SU-DHL-6 (cell line): ENCODE measurements around the gene EFNA1.

ENCODE experiments used
- H2AFZ ChIP-seq: fragments of 200-600 bp; sonication (generic); 2 replicates; pipeline ENCODE4 v1.6.1; 2014; ENCODE audit warnings: low read depth, mild to moderate bottlenecking, moderate library complexity, mixed read lengths, antibody characterized with exemption, low read length; ENCODE audit not compliant: severe bottlenecking
- H3F3A ChIP-seq: fragments of 200-600 bp; shearing (Covaris generic); 2 replicates; pipeline ENCODE4 v1.6.0; 2016; ENCODE audit warnings: antibody characterized with exemption, mild to moderate bottlenecking; ENCODE audit not compliant: insufficient read depth
- H3K27ac ChIP-seq: fragments of 200-600 bp; sonication (generic); 2 replicates; pipeline ENCODE4 v1.5.1; 2016; ENCODE audit warnings: low read depth, mild to moderate bottlenecking, low read length, moderate library complexity, mixed read lengths
- H3K27me3 ChIP-seq: fragments of 200-600 bp; sonication (generic), shearing (Covaris generic); 2 replicates; pipeline ENCODE4 v1.6.0; 2014; ENCODE audit warnings: mild to moderate bottlenecking, low read length
- H3K36me3 ChIP-seq: fragments of 200-600 bp; sonication (generic); 2 replicates; pipeline ENCODE4 v1.6.1; 2014; ENCODE audit warnings: mild to moderate bottlenecking, low read length, mixed read lengths
- H3K4me2 ChIP-seq: fragments of 300-600, 200-600 bp; shearing (Covaris generic), sonication (generic); 2 replicates; pipeline ENCODE4 v1.6.0; 2014; ENCODE audit warnings: low read length, low read depth, mild to moderate bottlenecking; ENCODE audit not compliant: poor library complexity, severe bottlenecking
- H3K4me3 ChIP-seq: fragments of 200-600 bp; sonication (generic); 2 replicates; pipeline ENCODE4 v1.5.1; 2014; ENCODE audit warnings: antibody characterized with exemption, low read length, mild to moderate bottlenecking, mixed read lengths; ENCODE audit not compliant: insufficient read depth, poor library complexity, severe bottlenecking
- H3K79me2 ChIP-seq: fragments of 200-600 bp; sonication (generic); 2 replicates; pipeline ENCODE4 v1.6.1; 2014; ENCODE audit warnings: mild to moderate bottlenecking, low read length, moderate library complexity; ENCODE audit not compliant: insufficient read depth
- H3K9ac ChIP-seq: fragments of 200-600 bp; sonication (generic); 2 replicates; pipeline ENCODE4 v1.7.0; 2014; ENCODE audit warnings: mild to moderate bottlenecking, low read length
- H3K9me2 ChIP-seq: fragments of 200-600 bp; sonication (generic); replicated peaks from 2 replicates; pipeline ENCODE4 v1.6.1; 2014; ENCODE audit warnings: low read length; ENCODE audit not compliant: insufficient read depth
- H3K9me3 ChIP-seq: fragments of 200-600 bp; sonication (generic); 2 replicates; pipeline ENCODE4 v1.6.1; 2014; ENCODE audit warnings: low read length, mixed read lengths; ENCODE audit not compliant: insufficient read depth
- H4K20me1 ChIP-seq: fragments of 200-600 bp; sonication (generic); 2 replicates; pipeline ENCODE4 v1.6.1; 2014; ENCODE audit warnings: low read depth, mild to moderate bottlenecking, antibody characterized with exemption, low read length, moderate library complexity, mixed read lengths
- EZH2phosphoT487 ChIP-seq: fragments of 200-600 bp; sonication (generic), shearing (Covaris generic); conservative IDR thresholded peaks from 2 replicates; pipeline ENCODE4 v1.6.1; 2018; ENCODE audit warnings: mild to moderate bottlenecking, antibody characterized with exemption, low read length, moderate library complexity, mixed read lengths
- TF ChIP-seq, protein P1 (sequence below): fragments of 200-600 bp; sonication (generic); IDR thresholded peaks from one replicate; pipeline ENCODE4 v1.5.1; 2017; ENCODE audit warnings: antibody characterized with exemption, mild to moderate bottlenecking, low read length, moderate library complexity; ENCODE audit not compliant: insufficient read depth, poor library complexity, severe bottlenecking

EFNA1 gene

DNA sequence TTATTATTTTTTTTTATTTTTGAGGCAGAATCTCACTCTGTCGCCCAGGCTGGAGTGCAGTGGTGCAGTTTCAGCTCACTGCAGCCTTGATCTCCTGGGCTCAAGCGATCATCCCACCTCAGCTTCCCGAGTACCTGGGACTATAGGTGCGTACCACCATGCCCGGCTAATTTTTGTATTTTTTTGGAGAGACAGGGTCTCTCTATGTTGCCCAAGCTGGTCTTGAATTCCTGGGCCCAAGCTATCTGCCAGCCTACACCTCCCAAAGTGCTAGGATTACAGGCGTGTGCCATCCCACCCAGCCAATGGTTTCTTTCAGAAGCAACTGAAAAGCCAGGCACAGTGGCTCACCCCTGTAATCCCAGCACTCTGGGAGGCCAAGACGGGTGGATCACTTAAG, 43.1 kb downstream of the EFNA1 start:
- Histone ChIP-seq H3K27ac (no peak overlapping the region), H3K9ac (no peak overlapping the region), H3K4me3 (no peak overlapping the region), H3F3A (no peaks in the 10 kb centered on the region; the same call in none of the 2 replicates), H3K4me2 (no peak overlapping the region), H4K20me1 (no peaks in the 10 kb centered on the region), H3K27me3 (no peaks in the 10 kb centered on the region), H3K79me2 (peaks cover 14% of the 10 kb centered on the region), H3K9me3 (no peaks in the 10 kb centered on the region), H2AFZ (no peak overlapping the region), H3K9me2 (no peaks in the 10 kb centered on the region), H3K36me3 (no peaks in the 10 kb centered on the region)
- TF ChIP-seq, protein P1, sequence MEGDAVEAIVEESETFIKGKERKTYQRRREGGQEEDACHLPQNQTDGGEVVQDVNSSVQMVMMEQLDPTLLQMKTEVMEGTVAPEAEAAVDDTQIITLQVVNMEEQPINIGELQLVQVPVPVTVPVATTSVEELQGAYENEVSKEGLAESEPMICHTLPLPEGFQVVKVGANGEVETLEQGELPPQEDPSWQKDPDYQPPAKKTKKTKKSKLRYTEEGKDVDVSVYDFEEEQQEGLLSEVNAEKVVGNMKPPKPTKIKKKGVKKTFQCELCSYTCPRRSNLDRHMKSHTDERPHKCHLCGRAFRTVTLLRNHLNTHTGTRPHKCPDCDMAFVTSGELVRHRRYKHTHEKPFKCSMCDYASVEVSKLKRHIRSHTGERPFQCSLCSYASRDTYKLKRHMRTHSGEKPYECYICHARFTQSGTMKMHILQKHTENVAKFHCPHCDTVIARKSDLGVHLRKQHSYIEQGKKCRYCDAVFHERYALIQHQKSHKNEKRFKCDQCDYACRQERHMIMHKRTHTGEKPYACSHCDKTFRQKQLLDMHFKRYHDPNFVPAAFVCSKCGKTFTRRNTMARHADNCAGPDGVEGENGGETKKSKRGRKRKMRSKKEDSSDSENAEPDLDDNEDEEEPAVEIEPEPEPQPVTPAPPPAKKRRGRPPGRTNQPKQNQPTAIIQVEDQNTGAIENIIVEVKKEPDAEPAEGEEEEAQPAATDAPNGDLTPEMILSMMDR, result no peak
- no peak for TF ChIP-seq EZH2phosphoT487

DNA sequence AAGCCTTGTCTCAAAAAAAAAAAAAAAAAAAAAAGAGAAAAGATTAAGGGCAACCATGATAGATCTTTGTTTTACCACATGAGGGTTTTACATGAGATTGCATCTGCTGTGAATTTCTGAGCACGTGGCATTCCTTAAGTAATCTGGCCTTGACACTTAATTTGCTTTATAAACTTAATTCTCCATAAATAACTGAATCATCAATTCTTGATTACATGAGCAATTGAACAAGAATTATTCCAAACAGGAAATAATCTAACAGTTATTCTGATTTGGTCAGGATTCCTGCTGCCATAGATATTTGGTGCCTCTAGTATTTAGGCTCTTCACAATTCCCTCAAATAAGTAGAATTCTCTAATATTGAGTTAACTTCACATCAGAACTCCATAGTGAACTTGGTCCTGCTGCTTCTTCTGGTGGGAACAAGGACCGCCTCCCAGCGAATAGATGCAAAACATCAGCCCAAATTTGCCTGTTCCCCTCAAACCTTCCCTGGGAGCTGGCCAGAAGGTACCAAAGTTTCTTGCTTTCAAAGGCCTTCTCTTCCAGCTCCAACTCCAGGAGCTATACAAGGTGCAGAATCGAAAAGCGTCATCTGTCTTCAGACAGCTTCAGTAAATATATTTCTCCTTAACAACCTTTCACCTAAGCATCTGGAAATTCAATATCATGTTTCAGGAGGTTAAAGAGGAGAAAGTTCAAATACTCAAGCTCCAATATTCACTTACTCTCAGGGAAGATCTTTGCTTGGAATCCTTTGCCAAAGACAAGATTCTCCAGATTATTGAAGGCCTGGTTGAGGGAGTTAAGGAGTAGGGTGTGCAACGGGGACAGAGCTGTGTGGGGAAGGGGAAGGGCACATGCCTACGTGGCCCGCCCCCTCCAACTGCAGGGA, 44.4 kb downstream of the EFNA1 start:
- no peaks in the 10 kb centered on the region for H3K9me2 ChIP-seq
- H2AFZ ChIP-seq, result peak overlapping the region; percentile 82
- no peaks in the 10 kb centered on the region for H3K36me3 ChIP-seq

DNA sequence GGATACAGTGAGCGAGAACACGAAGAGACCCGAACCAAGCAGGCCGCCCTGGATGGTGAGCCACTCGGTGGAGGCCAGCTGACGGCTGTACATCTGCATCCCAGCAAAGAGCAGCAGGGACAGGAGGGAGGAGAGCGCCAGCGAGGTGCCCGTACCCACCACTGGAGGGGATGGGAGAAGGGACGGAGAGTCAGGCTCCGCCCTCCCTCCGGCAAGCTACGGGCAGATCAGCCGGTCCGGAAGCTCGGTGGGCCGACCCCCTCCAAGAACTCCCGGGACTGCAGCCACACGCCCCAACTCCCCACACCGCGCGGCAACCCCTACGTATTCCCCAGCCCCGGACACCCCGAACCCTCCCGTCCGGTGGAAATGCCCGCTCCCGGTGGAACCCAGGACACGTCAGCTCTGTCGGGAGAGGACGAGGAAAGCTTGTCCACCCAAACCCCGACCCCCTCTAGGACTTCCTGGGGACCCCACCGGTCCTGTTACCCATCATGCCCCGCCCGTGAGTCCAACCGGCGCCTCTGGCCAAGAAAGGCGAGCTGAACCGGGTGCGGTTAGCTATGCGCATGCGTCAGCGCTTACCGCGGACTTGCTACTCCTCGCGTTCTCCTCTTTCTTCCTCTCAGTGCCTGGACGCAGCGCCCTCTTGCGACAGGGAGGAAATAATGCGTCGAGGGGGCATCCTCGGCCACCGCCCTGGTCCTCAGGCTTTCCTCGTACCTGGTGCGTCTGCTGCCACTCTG, 45.2 kb downstream of the EFNA1 start, which contains the start of gene KRTCAP2:
TSS of gene KRTCAP2 (minus strand) at position 573 of the 746 bp plus-strand sequence. CDS start at position 493, 80 bp downstream.
- peak within 1 kb of the TSS; percentile 76 for H3K27ac ChIP-seq
- no peaks in the 10 kb centered on the region for H3K9me2 ChIP-seq
- peaks cover 7% of the 10 kb centered on the region for H3F3A ChIP-seq
- TF ChIP-seq, protein P1, result peak; percentile 90
- no peak for TF ChIP-seq EZH2phosphoT487
- no peaks in the 10 kb centered on the region for H3K9me3 ChIP-seq
- peak within 1 kb of the TSS; percentile 95 for H3K4me3 ChIP-seq
- peaks cover 14% of the 10 kb centered on the region for H3K79me2 ChIP-seq
- peak within 1 kb of the TSS; percentile 98 for H3K9ac ChIP-seq
- no peaks in the 10 kb centered on the region for H4K20me1 ChIP-seq
- H3K36me3 ChIP-seq, result no peaks in the 10 kb centered on the region
- H2AFZ ChIP-seq, result peak within 1 kb of the TSS; percentile 82
- H3K4me2 ChIP-seq, result peak within 1 kb of the TSS; percentile 73
- no peaks in the 10 kb centered on the region for H3K27me3 ChIP-seq

More for the DNA sequence above, 44.4 kb downstream of the EFNA1 start:
- Histone ChIP-seq H3K27ac (peak overlapping the region; percentile 76), H3F3A (peaks cover 7% of the 10 kb centered on the region), H3K27me3 (no peaks in the 10 kb centered on the region), H4K20me1 (no peaks in the 10 kb centered on the region), H3K9me3 (no peaks in the 10 kb centered on the region), H3K4me3 (peak overlapping the region; percentile 95), H3K9ac (peak overlapping the region; percentile 98), H3K79me2 (peaks cover 14% of the 10 kb centered on the region), H3K4me2 (peak overlapping the region; percentile 73)
- TF ChIP-seq, protein P1, result no peak
- TF ChIP-seq EZH2phosphoT487, result no peak
